GM19099 (cell line): ENCODE measurements around the gene TOMM22.

Experiments used
- POLR2A ChIP-seq: IDR thresholded peaks from 3 replicates; pipeline ENCODE4 v1.6.1; 2011; ENCODE audit warnings: low read depth; ENCODE audit not compliant: insufficient read length; ENCODE audit errors: extremely low read depth

Gene TOMM22

GRCh38 chr22:38681582-38682335 is at the start of gene TOMM22:
TOMM22 (plus strand) TSS chr22:38681957; CDS start chr22:38681979, 22 bp downstream.
- TF ChIP-seq POLR2A: peak; percentile 90

GRCh38 chr22:38632528-38632927 is 49.2 kb upstream of the TOMM22 start:
- TF ChIP-seq POLR2A: no peak

GRCh38 chr22:38638216-38638615 is 43.5 kb upstream of the TOMM22 start:
- TF ChIP-seq POLR2A: no peak

- TF ChIP-seq POLR2A: no peak
These were observed 43.0 kb upstream of the TOMM22 start for GRCh38 chr22:38638728-38639127.

GRCh38 chr22:38641476-38642040 is 40.2 kb upstream of the TOMM22 start:
- no peak for TF ChIP-seq POLR2A

- TF ChIP-seq POLR2A: no peak
These were observed 36.3 kb upstream of the TOMM22 start for GRCh38 chr22:38645430-38645829.

- TF ChIP-seq POLR2A: no peak
These were observed 31.8 kb upstream of the TOMM22 start for GRCh38 chr22:38649841-38650522.

- no peak for TF ChIP-seq POLR2A
These were observed 28.9 kb upstream of the TOMM22 start for GRCh38 chr22:38652859-38653258.

- TF ChIP-seq POLR2A: no peak
These were observed 28.0 kb upstream of the TOMM22 start for GRCh38 chr22:38653741-38654140.

GRCh38 chr22:38655519-38656255 is 26.1 kb upstream of the TOMM22 start:
- no peak for TF ChIP-seq POLR2A

GRCh38 chr22:38656256-38657044 is 25.3 kb upstream of the TOMM22 start, which contains the start of the genes CBY1 and FAM227A:
CBY1 (plus strand) TSS chr22:38656638; CDS start chr22:38668055, 11,417 bp downstream.
FAM227A (minus strand) TSS chr22:38656392; CDS start chr22:38650168, 6,224 bp downstream.
- peak; percentile 54 for TF ChIP-seq POLR2A

GRCh38 chr22:38657045-38657909 is 24.5 kb upstream of the TOMM22 start:
- no peak for TF ChIP-seq POLR2A

- TF ChIP-seq POLR2A: no peak
These were observed 6.9 kb upstream of the TOMM22 start for GRCh38 chr22:38674888-38675287.

GRCh38 chr22:38675833-38676232 is 5.9 kb upstream of the TOMM22 start:
- TF ChIP-seq POLR2A: no peak

GRCh38 chr22:38684895-38685294 is 3.1 kb downstream of the TOMM22 start:
- TF ChIP-seq POLR2A: no peak
